ENCODE results near the gene MBD3L1.

Gene MBD3L1

GRCh38 chr19:8884416-8884815, 52.2 kb downstream of the MBD3L1 start:
- no peak overlapping the region for H2BK15ac ChIP-seq (ENCODE audit: low read depth, poor library complexity, severe bottlenecking)
- H2BK120ac ChIP-seq (ENCODE audit: low read depth, low read length), result no peak overlapping the region
- no peak overlapping the region for H4K91ac ChIP-seq (ENCODE audit: low read length)
- no peaks in the 10 kb centered on the region for H3K27me3 ChIP-seq (ENCODE audit: control insufficient read depth in 1 of 2, insufficient read depth in 1 of 2, low read length in 2 of 2)
- no peaks in the 10 kb centered on the region for H3K79me1 ChIP-seq (replicated peaks; ENCODE audit: low read length, poor library complexity, severe bottlenecking)
- H3K9ac ChIP-seq (ENCODE audit: low read length), result no peak overlapping the region
- H4K8ac ChIP-seq (ENCODE audit: low read length), result no peak overlapping the region
- H3K23ac ChIP-seq (ENCODE audit: low read length in 2 of 2), result no peak overlapping the region
- no peak overlapping the region for H2BK12ac ChIP-seq (ENCODE audit: low read length in 2 of 2)
- no peak overlapping the region for H3K14ac ChIP-seq (ENCODE audit: low read length in 2 of 2)
- H3K9me3 ChIP-seq (ENCODE audit: control insufficient read depth, low read length), result peaks cover 42% of the 10 kb centered on the region
- no peak overlapping the region for H3K4me2 ChIP-seq (ENCODE audit: low read length, poor library complexity, severe bottlenecking)
- H3K4ac ChIP-seq (ENCODE audit: low read depth in 1 of 2, low read length in 2 of 2), result no peak overlapping the region
- H3K4me1 ChIP-seq (ENCODE audit: control insufficient read depth, insufficient read depth, low read depth, low read length), result no peaks in the 10 kb centered on the region
- H3K4me3 ChIP-seq (ENCODE audit: insufficient read depth in 1 of 2, low read depth in 1 of 2, low read length in 2 of 2), result no peak overlapping the region
- H2AK5ac ChIP-seq (ENCODE audit: low read length, severe bottlenecking), result no peak overlapping the region
- no peak for DNase-seq
- no peaks in the 10 kb centered on the region for H3K36me3 ChIP-seq (ENCODE audit: control insufficient read depth in 1 of 2, insufficient read depth in 2 of 2, low read depth in 1 of 2, low read length in 2 of 2)
- no peak overlapping the region for H2BK5ac ChIP-seq (ENCODE audit: low read depth, low read length, poor library complexity, severe bottlenecking)
- H3K27ac ChIP-seq (ENCODE audit: low read length, poor library complexity, severe bottlenecking), result no peak overlapping the region
- H3K18ac ChIP-seq (ENCODE audit: low read depth in 1 of 2, low read length in 2 of 2), result no peak overlapping the region
- no peak overlapping the region for H2AFZ ChIP-seq (ENCODE audit: low read depth, low read length)

GRCh38 chr19:8887364-8887763, 55.2 kb downstream of the MBD3L1 start:
- Histone ChIP-seq H2BK120ac (ENCODE audit: low read depth, low read length) (no peak overlapping the region), H2BK12ac (ENCODE audit: low read length in 2 of 2) (no peak overlapping the region), H2AK5ac (ENCODE audit: low read length, severe bottlenecking) (no peak overlapping the region), H4K8ac (ENCODE audit: low read length) (no peak overlapping the region), H3K36me3 (ENCODE audit: control insufficient read depth in 1 of 2, insufficient read depth in 2 of 2, low read depth in 1 of 2, low read length in 2 of 2) (no peaks in the 10 kb centered on the region), H3K9me3 (ENCODE audit: control insufficient read depth, low read length) (peaks cover 30% of the 10 kb centered on the region), H3K14ac (ENCODE audit: low read length in 2 of 2) (no peak overlapping the region), H3K4ac (ENCODE audit: low read depth in 1 of 2, low read length in 2 of 2) (no peak overlapping the region), H3K9ac (ENCODE audit: low read length) (no peak overlapping the region), H2BK5ac (ENCODE audit: low read depth, low read length, poor library complexity, severe bottlenecking) (no peak overlapping the region), H3K4me1 (ENCODE audit: control insufficient read depth, insufficient read depth, low read depth, low read length) (no peaks in the 10 kb centered on the region), H3K4me2 (ENCODE audit: low read length, poor library complexity, severe bottlenecking) (no peak overlapping the region), H2AFZ (ENCODE audit: low read depth, low read length) (no peak overlapping the region), H3K23ac (ENCODE audit: low read length in 2 of 2) (no peak overlapping the region), H3K27ac (ENCODE audit: low read length, poor library complexity, severe bottlenecking) (no peak overlapping the region), H3K18ac (ENCODE audit: low read depth in 1 of 2, low read length in 2 of 2) (no peak overlapping the region), H4K91ac (ENCODE audit: low read length) (no peak overlapping the region), H3K27me3 (ENCODE audit: control insufficient read depth in 1 of 2, insufficient read depth in 1 of 2, low read length in 2 of 2) (no peaks in the 10 kb centered on the region), H3K4me3 (ENCODE audit: insufficient read depth in 1 of 2, low read depth in 1 of 2, low read length in 2 of 2) (no peak overlapping the region), H3K79me1 (replicated peaks; ENCODE audit: low read length, poor library complexity, severe bottlenecking) (no peaks in the 10 kb centered on the region), H2BK15ac (ENCODE audit: low read depth, poor library complexity, severe bottlenecking) (no peak overlapping the region)
- 68% methylated on average over 2 of the region's 2 CpGs for WGBS
- DNase-seq, result no peak

DNA sequence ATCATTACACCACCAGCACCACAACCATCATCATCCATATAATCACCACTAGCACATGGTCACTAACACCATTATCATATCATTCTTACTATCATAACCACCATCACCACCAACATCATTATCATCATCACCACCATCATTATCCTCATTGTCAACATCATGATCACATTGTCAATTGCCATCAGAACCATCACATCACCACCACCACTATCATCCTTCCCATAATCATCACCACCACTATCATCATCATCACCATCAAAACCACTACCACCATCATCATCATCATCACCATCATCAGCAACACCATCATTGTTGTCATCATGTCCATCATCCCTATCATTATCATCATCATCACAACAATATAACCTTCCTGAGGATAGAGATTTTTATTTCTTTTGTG, 58.1 kb downstream of the MBD3L1 start:
- H2BK120ac ChIP-seq (ENCODE audit: low read depth, low read length), result no peak overlapping the region
- no peak overlapping the region for H3K4me3 ChIP-seq (ENCODE audit: insufficient read depth in 1 of 2, low read depth in 1 of 2, low read length in 2 of 2)
- H3K23ac ChIP-seq (ENCODE audit: low read length in 2 of 2), result no peak overlapping the region
- no peak overlapping the region for H3K27ac ChIP-seq (ENCODE audit: low read length, poor library complexity, severe bottlenecking)
- no peaks in the 10 kb centered on the region for H3K79me1 ChIP-seq (replicated peaks; ENCODE audit: low read length, poor library complexity, severe bottlenecking)
- no peak overlapping the region for H2BK12ac ChIP-seq (ENCODE audit: low read length in 2 of 2)
- H4K91ac ChIP-seq (ENCODE audit: low read length), result no peak overlapping the region
- no peak overlapping the region for H3K18ac ChIP-seq (ENCODE audit: low read depth in 1 of 2, low read length in 2 of 2)
- no peak overlapping the region for H3K9ac ChIP-seq (ENCODE audit: low read length)
- no peak for DNase-seq
- H3K14ac ChIP-seq (ENCODE audit: low read length in 2 of 2), result no peak overlapping the region
- H3K9me3 ChIP-seq (ENCODE audit: control insufficient read depth, low read length), result peaks cover 26% of the 10 kb centered on the region
- H4K8ac ChIP-seq (ENCODE audit: low read length), result no peak overlapping the region
- H3K4me1 ChIP-seq (ENCODE audit: control insufficient read depth, insufficient read depth, low read depth, low read length), result no peaks in the 10 kb centered on the region
- no peak overlapping the region for H2AFZ ChIP-seq (ENCODE audit: low read depth, low read length)
- no peak overlapping the region for H3K4me2 ChIP-seq (ENCODE audit: low read length, poor library complexity, severe bottlenecking)
- H2BK5ac ChIP-seq (ENCODE audit: low read depth, low read length, poor library complexity, severe bottlenecking), result no peak overlapping the region
- no peaks in the 10 kb centered on the region for H3K27me3 ChIP-seq (ENCODE audit: control insufficient read depth in 1 of 2, insufficient read depth in 1 of 2, low read length in 2 of 2)
- H3K36me3 ChIP-seq (ENCODE audit: control insufficient read depth in 1 of 2, insufficient read depth in 2 of 2, low read depth in 1 of 2, low read length in 2 of 2), result no peaks in the 10 kb centered on the region
- H3K4ac ChIP-seq (ENCODE audit: low read depth in 1 of 2, low read length in 2 of 2), result no peak overlapping the region
- no peak overlapping the region for H2BK15ac ChIP-seq (ENCODE audit: low read depth, poor library complexity, severe bottlenecking)
- H2AK5ac ChIP-seq (ENCODE audit: low read length, severe bottlenecking), result no peak overlapping the region
